Sigmoid colon (tissue), 4 donors: ENCODE measurements around the gene XIST.

ENCODE experiments used
- CTCF ChIP-seq, 4 experiments: fragments of 450-650 bp in 3 of 4; fragments of 200-600 bp in 1 of 4; IDR thresholded peaks; one replicate each; pipeline ENCODE4 v1.5.1; 2016 to 2019; ENCODE audit warnings: antibody characterized with exemption in 4 of 4, mild to moderate bottlenecking in 3 of 4, moderate library complexity in 2 of 4
- POLR2AphosphoS5 ChIP-seq, 4 donors: sonication (generic); formaldehyde crosslinking; IDR thresholded peaks; one replicate each; pipeline ENCODE4 v1.6.1; 2017; ENCODE audit warnings: antibody characterized with exemption in 4 of 4

GRCh38 chrX:73785493-73785892, 67.0 kb downstream of the XIST start:
- TF ChIP-seq CTCF (IDR thresholded peaks at IDR 0.05) (no peak), POLR2AphosphoS5 (IDR thresholded peaks at IDR 0.05) (no peak)
